Hematopoietic multipotent progenitor cell treated with erythropoietin and hydrocortisone succinate and interleukin-3 and kit ligand, for 15 days (in vitro differentiated cells): ENCODE data around the gene RERE.

ENCODE experiments used
- DNase-seq: peaks from one replicate; pipeline ENCODE4 v3.0.0-alpha.2; 2015; ENCODE audit warnings: low spot score

Gene RERE

GRCh38 chr1:8423692-8424538 is 393.5 kb downstream of the RERE start:
- no peak for DNase-seq

GRCh38 chr1:8423269-8423691 is 394.2 kb downstream of the RERE start:
- no peak for DNase-seq

DNA sequence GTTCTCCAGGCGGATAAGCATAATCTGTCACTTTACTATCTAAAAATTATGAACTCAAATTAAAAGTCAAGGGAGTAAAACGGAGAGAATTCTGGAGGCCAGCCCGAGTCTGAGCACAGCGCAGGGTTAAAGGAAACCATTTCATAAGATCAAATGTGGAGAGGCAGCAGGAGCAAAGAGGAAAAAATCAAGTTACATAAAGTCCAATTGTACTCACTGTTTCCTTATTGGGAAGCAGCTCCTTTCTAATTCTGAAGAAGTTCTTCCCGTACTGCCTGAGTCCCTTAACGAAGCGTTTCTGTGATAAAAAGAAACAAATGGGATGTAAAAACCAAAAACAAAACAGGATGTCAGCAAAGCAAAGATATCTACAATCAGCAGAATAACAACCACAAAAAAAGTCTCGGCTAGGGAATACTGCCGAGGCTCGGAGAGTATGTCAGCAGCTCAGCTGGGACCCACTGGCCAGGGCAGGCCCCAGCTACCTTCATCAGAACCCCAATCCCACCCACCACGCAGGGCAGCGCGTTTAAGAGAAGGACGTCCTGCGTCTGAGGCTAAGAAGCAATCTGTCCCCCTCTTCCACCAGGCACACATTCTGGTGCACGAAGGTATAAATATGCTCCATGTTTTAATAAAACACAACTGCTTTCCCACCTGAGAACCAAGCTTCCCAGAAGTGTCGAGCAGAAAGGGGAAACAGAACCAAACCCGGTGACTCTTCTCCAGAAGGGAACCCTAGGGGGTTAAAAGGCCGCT is 394.8 kb downstream of the RERE start:
- DNase-seq: no peak

DNA sequence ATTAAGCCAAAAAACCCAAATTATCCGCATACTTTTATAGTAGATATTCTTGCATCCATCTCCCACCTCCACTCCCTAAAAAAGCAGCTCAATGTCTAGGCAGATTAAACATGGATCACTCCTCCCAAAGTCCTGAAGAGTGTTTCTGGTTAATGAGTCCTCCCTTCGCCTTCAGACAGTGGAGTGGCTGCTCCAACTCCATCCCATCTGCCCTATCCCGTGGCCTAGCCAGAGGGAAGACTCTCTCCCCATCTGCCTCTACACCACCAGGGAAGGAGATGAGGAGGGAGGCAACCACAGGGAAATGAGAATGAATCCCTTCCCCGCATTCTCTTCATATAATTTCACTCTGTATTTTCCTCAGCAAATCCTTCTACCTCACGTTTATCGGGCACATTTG is 395.7 kb downstream of the RERE start:
- no peak for DNase-seq

DNA sequence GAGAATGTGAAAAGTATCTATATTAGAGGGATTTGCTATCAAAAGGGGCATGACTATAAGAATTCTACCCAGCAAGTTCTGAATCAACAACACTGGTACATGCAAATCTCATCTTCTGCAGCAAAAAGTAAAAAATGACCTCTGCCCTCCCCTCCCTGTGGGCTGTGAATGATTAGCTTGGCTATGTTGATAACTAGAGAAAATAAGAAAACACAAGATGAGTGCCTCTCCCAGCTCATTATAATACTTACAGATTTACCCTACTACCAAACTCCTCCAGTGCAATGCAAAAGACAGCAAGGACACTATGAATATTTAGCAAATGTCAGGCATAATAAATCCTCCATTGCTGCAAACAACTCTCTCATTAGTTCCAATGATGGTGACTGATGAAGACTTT is 397.1 kb downstream of the RERE start:
- no peak for DNase-seq

DNA sequence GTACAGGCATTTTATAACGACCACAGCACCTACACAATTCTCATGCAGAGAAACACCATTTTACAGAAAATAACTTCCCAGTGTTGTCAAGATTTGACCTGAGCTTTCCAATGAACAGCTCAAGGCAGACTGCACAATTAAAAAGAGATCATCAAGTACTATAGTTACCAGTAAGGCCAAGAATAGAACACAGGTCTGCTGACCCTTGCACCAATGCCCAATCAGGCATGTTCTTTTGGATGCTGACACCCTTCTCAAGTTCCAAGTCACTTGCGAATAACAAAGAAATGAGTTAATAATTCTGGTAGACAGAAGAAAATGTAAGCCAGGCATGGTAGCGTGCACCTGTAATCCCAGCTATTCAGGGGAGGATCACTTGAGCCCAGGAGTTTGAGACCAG is 397.6 kb downstream of the RERE start:
- no peak for DNase-seq

DNA sequence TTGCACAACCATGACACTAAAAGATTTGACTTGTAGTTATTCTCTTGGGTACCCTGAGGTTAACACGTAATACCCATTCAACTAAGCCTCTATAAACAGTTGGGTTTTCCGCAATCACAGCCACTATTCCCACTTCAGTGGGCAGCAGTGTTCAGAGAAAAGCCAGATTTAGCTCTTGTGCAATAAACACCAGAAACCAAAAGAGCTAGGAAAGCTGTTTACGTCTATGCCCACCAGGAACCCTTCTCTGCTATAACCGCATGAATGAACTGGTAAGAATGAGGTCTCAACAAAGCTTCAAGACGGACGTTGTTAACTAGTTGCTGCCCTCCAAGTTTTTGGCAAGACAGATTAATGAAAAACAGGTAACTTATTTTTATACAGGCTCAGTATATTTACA is 398.3 kb downstream of the RERE start:
- no peak for DNase-seq

- DNase-seq: no peak
These were observed 399.1 kb downstream of the RERE start for GRCh38 chr1:8418301-8418700.

DNA sequence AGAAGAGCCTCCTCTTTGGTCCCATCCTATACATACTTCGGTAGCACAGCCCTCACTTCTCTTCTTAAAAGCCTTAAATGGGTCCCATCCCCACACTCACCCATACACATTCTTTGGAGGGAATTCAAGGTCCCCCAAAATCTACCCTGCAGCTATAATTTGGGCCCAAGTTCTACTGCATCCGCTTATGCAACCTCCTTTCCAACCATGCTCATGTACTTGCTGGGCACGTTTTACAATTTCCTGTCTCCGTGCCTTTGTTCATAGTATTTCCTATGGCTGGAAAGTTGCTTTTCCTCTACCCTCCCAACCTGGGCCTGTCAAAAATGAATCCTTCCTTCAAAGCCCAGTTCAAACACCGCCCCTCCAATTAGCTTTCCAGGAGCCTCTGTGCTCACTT is 399.8 kb downstream of the RERE start:
- no peak for DNase-seq

GRCh38 chr1:8416881-8417280 is 400.6 kb downstream of the RERE start:
- DNase-seq: no peak

DNA sequence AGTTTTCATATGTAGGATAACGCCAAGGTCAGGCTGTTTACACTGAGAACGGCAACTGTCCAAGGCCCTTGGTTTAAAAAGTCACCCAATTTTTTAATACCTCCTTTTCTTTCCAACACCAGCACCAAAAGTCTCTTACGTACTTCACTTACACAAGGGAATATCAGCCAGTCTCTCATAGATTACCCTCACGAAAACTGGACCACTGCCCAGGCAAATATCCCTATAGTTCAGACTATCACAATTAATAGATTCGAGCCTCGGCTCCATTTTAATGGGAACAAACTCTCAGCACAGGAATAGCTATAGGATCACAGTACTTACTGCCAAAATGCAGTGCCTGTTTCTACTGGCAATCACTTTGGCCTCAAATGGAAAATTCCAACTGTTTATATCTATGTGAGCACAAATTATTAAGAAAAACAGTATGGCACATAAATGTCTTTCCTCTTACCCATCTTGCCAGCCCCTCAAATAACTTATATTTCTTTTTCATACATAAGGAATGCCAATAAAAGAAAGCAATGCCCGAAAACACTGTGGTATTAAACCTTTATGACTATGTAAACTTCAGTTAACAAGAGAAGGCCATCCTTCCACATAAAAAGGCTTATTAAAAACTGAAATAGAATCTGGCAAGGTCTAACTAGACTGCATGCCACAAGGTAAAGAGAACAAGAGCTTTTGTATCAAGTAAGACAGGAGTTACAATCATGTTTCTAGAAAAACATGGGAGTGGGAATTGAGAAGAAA is 401.7 kb downstream of the RERE start:
- no peak for DNase-seq

- no peak for DNase-seq
These were observed 405.1 kb downstream of the RERE start for GRCh38 chr1:8412183-8412831.

GRCh38 chr1:8411803-8412182 is 405.6 kb downstream of the RERE start:
- DNase-seq: no peak

GRCh38 chr1:8410791-8411190 is 406.6 kb downstream of the RERE start:
- no peak for DNase-seq

DNA sequence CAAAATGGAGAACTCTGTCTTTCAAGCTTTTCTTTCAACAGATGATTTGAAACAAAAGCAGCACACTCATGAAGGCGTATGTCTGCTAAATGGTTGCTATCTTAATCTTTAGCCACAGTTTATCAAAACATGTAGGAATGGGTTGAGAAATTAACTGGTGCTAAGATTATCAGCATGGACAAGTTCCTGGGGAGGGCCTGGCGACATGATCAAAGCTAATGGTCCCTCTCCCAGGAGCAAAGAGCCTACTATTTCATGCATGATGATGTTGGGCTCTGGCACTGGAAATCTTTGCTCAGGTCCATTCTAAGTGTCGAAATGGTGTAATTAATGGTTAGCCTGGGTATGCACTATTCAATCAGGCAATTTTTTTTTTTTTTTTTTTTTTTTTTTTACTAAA is 407.8 kb downstream of the RERE start:
- no peak for DNase-seq

DNA sequence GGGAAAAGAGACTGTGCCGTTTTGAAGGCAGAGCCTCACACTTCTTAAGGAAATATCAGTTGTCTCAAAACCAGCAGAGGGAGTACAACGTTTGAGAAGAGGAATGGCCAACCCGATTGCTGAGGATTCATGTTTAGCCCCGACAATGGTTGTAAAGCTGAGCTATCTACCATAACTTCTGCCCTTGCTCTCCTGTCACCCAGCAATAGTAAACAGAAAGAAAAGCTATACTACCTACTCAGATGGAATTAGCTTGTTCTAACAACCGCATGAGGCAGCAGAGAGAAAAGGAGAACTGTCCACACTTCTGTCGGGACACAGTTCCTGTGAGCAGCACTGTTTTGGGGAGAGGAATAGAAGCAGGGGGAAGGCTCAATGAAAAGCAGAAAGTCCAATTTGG is 408.3 kb downstream of the RERE start:
- DNase-seq: no peak

DNA sequence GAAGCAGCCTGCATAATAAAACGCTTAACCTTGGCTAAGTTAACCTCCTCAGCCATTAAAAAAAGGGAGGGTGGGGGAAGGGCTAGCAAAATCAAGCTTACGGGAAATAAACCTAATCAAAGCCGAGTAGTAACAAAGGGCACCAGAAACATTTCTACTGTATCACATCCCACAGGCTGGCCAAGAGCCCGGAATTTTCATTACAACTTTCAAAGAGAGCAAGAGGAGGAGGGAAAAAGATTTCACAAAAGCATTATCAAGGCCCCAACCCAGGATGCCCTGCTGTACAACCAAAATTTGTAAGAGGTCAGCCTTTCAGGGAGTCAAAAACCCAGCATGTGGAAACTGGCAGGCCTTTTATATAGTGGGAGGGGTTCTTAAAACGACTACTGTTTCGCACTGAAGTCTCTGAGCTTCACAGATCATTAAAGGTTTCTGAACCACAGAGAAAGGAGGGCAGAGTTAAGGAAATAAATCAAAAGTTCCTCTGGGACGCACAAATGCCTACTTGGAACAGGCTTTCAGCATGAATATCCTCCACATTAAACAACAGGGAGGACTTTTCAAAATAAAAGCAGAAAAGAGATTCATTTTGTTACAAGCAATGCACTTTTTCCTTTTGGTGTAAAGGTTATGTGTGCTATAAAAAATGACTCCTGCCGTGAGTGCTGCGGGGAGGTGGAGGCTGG is 409.1 kb downstream of the RERE start:
- DNase-seq: no peak

- DNase-seq: no peak
These were observed 409.8 kb downstream of the RERE start for GRCh38 chr1:8407652-8408051.

DNA sequence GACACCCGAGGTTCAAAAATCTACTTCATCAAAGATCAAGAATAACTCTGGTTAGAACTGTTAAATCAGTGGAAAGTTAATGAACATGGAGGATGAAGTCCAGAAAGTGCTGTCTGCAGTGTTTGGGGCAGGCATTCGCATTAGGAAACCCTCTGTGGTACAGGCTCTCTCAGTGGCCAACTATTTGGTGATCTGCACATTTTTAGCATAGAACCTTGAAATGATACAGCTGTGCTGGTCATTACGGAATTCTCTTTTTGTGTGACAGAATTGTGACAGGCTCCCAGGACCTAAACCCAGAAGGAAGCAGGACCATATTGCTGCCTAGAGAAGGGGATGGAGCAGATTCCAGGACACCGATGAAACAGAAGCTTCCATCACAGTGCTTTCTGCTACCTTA is 410.5 kb downstream of the RERE start:
- DNase-seq: no peak

GRCh38 chr1:8406011-8406410 is 411.4 kb downstream of the RERE start:
- DNase-seq: no peak

DNA sequence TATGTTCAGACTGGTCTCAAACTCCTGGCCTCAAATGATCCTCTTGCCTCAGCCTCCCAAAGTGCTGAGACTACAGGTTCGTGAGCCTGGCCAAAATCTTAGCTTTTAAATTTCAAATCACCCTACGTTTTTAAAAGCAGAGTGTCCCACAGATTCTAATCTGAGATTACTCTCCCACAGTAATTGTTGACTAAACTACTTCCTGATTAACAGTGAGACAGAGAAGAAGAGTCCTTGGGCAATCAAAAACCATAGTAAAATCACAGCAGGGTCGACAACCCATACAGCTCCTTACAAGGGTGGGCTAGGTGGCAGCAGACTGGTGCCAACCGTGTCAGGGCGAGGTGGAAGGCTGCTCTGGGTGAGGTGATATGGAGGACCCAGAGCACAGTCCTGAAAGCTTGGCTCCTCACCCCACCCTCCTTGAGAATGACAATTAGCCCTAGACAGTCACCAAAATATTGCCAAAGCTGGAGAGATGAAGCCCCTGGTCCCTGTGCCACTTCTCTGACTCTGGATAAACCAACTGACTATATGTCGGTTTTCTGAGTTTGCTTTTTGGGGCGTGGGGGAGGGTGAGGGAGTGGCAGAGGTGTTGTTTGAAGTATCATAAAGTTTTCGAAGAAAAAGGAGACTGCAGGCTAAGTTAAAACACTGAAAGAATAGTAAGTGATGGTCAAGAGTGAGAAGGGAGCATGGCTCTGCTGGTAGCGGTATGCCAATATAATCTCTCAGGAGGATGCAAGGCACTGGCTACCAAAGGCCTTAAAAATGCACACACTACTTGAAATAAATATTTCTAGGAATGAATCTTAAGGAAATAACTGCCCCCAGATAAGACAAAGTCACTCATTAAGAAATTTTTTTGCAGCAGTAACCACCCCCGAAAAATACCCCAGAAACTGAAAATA is 412.7 kb downstream of the RERE start:
- DNase-seq: no peak
